Endothelial cell of umbilical vein (primary cell): ENCODE measurements around the gene TLE7. TPM values are rescaled to one million over a fixed set of nuclear protein-coding genes. Genes with fewer than 3 reads are reported as not detected.
A peak's percentile ranks its signal among the peaks of the same experiment; 100 is the strongest.

Experiments used
- BruUV-seq: library from RNA; stranded (reverse); fragments of 400-500 nt; replicated peaks from 2 replicates; lab custom pipeline; 2021; lab: Mats Ljungman, UMichigan
- CTCF ChIA-PET: fragments of 300-600, 350-600 bp; sonication (Branson Sonifier 250); formaldehyde crosslinking; loops from one replicate; lab custom pipeline; 2021; ENCODE audit warnings: antibody characterized with exemption, inconsistent platforms; lab: Charles Lee
- POLR2A ChIA-PET: fragments of 300-600, 350-600 bp; sonication (Branson Sonifier 250); formaldehyde crosslinking; loops from one replicate; lab custom pipeline; 2021; ENCODE audit warnings: antibody characterized with exemption, inconsistent platforms; lab: Charles Lee
- DNase-seq: peaks from one replicate; pipeline ENCODE4 v3.0.0-alpha.2; 2011; ENCODE audit warnings: low read depth, low spot score
- FAIRE-seq: peaks from 2 replicates; lab custom pipeline; 2011; peaks lifted over from hg19 to GRCh38; lab: Jason Lieb, UNC
- H2AFZ ChIP-seq: 2 replicates; pipeline ENCODE4 v1.6.0; 2012; ENCODE audit warnings: low read depth, low read length, control low read depth, inconsistent platforms
- H3K27ac ChIP-seq: 2 replicates; pipeline ENCODE4 v1.5.1; 2011; ENCODE audit warnings: low read depth, mild to moderate bottlenecking, control low read depth, low read length, moderate library complexity; ENCODE audit not compliant: insufficient read depth
- H3K27me3 ChIP-seq, 2 experiments: 2 replicates each; pipeline versions ENCODE4 v1.6.0 to v1.6.1; 2011; ENCODE audit warnings: low read length in 2 of 2, mixed read lengths in 1 of 2; ENCODE audit not compliant: control insufficient read depth in 2 of 2, insufficient read depth in 2 of 2
- H3K36me3 ChIP-seq, 2 experiments: 2 replicates in 1 of 2; 3 replicates in 1 of 2; pipeline ENCODE4 v1.5.1; 2011; ENCODE audit warnings: low read length in 2 of 2, mild to moderate bottlenecking in 1 of 2, moderate library complexity in 1 of 2; ENCODE audit not compliant: control insufficient read depth in 2 of 2, insufficient read depth in 2 of 2; ENCODE audit errors: extremely low read depth in 1 of 2
- H3K4me1 ChIP-seq: 3 replicates; pipeline ENCODE4 v1.5.1; 2011; ENCODE audit warnings: mild to moderate bottlenecking, low read length; ENCODE audit not compliant: control insufficient read depth, insufficient read depth; ENCODE audit errors: extremely low read depth
- H3K4me2 ChIP-seq: 2 replicates; pipeline ENCODE4 v1.6.1; 2011; ENCODE audit warnings: low read length, control low read depth, mixed read lengths; ENCODE audit not compliant: insufficient read depth
- H3K4me3 ChIP-seq, 3 experiments: fragments of 200-600 bp in 1 of 3; sonication (generic), shearing (Covaris generic) in 1 of 3; replicated peaks in 1 of 3; 2 replicates each; pipeline ENCODE4 v1.5.1; 2011 to 2016; ENCODE audit warnings: control low read depth in 3 of 3, low read length in 3 of 3, mild to moderate bottlenecking in 2 of 3, inconsistent platforms in 1 of 3, low read depth in 1 of 3, moderate library complexity in 1 of 3; ENCODE audit not compliant: insufficient read depth in 1 of 3
- H3K79me2 ChIP-seq: 2 replicates; pipeline ENCODE4 v1.6.0; 2012; ENCODE audit warnings: low read length, inconsistent platforms; ENCODE audit not compliant: control insufficient read depth, insufficient read depth
- H3K9ac ChIP-seq: replicated peaks from 2 replicates; pipeline ENCODE3; 2011; ENCODE audit warnings: low read length, control low read depth; ENCODE audit not compliant: insufficient read depth; ENCODE audit errors: extremely low read depth
- H3K9me1 ChIP-seq: replicated peaks from 3 replicates; pipeline ENCODE4 v1.6.0; 2011; ENCODE audit warnings: mild to moderate bottlenecking, low read length; ENCODE audit not compliant: control insufficient read depth, insufficient read depth; ENCODE audit errors: extremely low read depth
- H3K9me3 ChIP-seq: replicated peaks from 2 replicates; pipeline ENCODE4 v1.5.1; 2012; ENCODE audit warnings: low read length, inconsistent platforms; ENCODE audit not compliant: control insufficient read depth, insufficient read depth
- H4K20me1 ChIP-seq: replicated peaks from 2 replicates; pipeline ENCODE3; 2011; ENCODE audit warnings: mild to moderate bottlenecking, low read length; ENCODE audit not compliant: control insufficient read depth, insufficient read depth; ENCODE audit errors: extremely low read depth
- CTCF ChIP-seq, 2 donors: IDR thresholded peaks; 1 replicate in 1 of 2; 2 replicates in 1 of 2; pipeline ENCODE4 v1.5.1; 2011; ENCODE audit warnings: low read length in 2 of 2, mild to moderate bottlenecking in 2 of 2, moderate library complexity in 2 of 2, control low read depth in 1 of 2, inconsistent platforms in 1 of 2, low read depth in 1 of 2; ENCODE audit not compliant: insufficient read depth in 1 of 2; ENCODE audit errors: extremely low read depth in 1 of 2
- EZH2 ChIP-seq: IDR thresholded peaks from 2 replicates; pipeline ENCODE4 v1.6.1; 2012; ENCODE audit warnings: borderline replicate concordance, low read depth, mild to moderate bottlenecking, moderate library complexity, low read length, inconsistent platforms; ENCODE audit not compliant: severe bottlenecking
- FOS ChIP-seq: IDR thresholded peaks from 2 replicates; pipeline ENCODE4 v1.6.1; 2011; ENCODE audit warnings: mild to moderate bottlenecking, low read length, moderate library complexity, borderline replicate concordance; ENCODE audit not compliant: insufficient read depth
- GATA2 ChIP-seq: IDR thresholded peaks from 2 replicates; pipeline ENCODE4 v1.7.0; 2011; ENCODE audit warnings: low read depth, mild to moderate bottlenecking, moderate library complexity, mixed read lengths, low read length; ENCODE audit not compliant: insufficient read length, insufficient read depth
- POLR2AphosphoS5 ChIP-seq: IDR thresholded peaks from 2 replicates; pipeline ENCODE4 v1.6.1; 2012; ENCODE audit warnings: low read depth, mild to moderate bottlenecking, control low read depth, low read length, moderate library complexity; ENCODE audit not compliant: insufficient read depth
- dilution Hi-C: fragments of 300-500 bp; cut with MboI; formaldehyde crosslinking; loops from one replicate; pipeline ENCODE4 v1.15.0; 2019; ENCODE audit warnings: low sequenced_read_pairs; ENCODE audit not compliant: extremely low pct_ligation_motif_present
- intact Hi-C: fragments of 100-400 bp; cut with micrococcal nuclease; formaldehyde crosslinking; loops from one replicate; pipeline ENCODE4 v1.10.0; 2022
- polyA plus RNA-seq, 4 experiments: library from polyadenylated mRNA; depleted of rRNA in 3 of 4; stranded (reverse) in 3 of 4; unstranded in 1 of 4; fragments of >200 nt; gene quantifications; 2 replicates each; pipeline versions ENCODE4 v1.2.1 to v1.2.3, GENCODE V29; 2011 to 2012; ENCODE audit warnings: missing spikeins in 1 of 4
- total RNA-seq: library from RNA; stranded (reverse); gene quantifications from 2 replicates; pipeline ENCODE4 v1.2.3, GENCODE V29; 2021

TLE7 gene
- total and polyA plus RNA-seq, 2 donors (not counting 3 experiments of a cell fraction or from before 2014, with no cell fraction given), result not detected

GRCh38 chr16:71426069-71426879 lies 15.6 kb downstream of the TLE7 start:
- Histone ChIP-seq H3K4me2 (peak overlapping the region; percentile 20), H2AFZ (peak overlapping the region; percentile 23), H3K27ac (no peak overlapping the region), H3K27me3 (peaks cover 3 to 7% of the 10 kb centered on the region in 2 experiments), H3K79me2 (no peaks in the 10 kb centered on the region), H3K4me3 (peak overlapping the region; percentile 10 to 15 (median 13)), H3K9ac (no peak overlapping the region), H3K36me3 (no peaks in the 10 kb centered on the region), H3K9me3 (no peaks in the 10 kb centered on the region), H3K9me1 (no peaks in the 10 kb centered on the region), H3K4me1 (no peaks in the 10 kb centered on the region), H4K20me1 (no peaks in the 10 kb centered on the region)
- dilution Hi-C loops (no loop called here), intact Hi-C loops (no loop called here)
- DNase-seq (peak; percentile 61), FAIRE-seq (peak; percentile 88)
- BruUV-seq, result TSS peak; percentile 100
- CTCF ChIA-PET, result interaction anchor here (0.9 to 5.1 kb wide), 4 partner anchors 14 to 127 kb away, joined by 3 to 37 read pairs (median 4); no protein-coding TSS in a partner anchor
- POLR2A ChIA-PET, result no interaction called here
- TF ChIP-seq POLR2AphosphoS5 (no peak), CTCF (IDR thresholded peaks at IDR 0.05; ENCODE audit: extremely low read depth in 1 of 2, insufficient read depth in 1 of 2, low read depth in 1 of 2, low read length in 2 of 2) (no peak), GATA2 (no peak), EZH2 (no peak), FOS (no peak)
